Panc1 (cell line): ENCODE data around the gene PKD1L1. TPM values are rescaled to one million over a fixed set of nuclear protein-coding genes. Genes with fewer than 3 reads are reported as not detected.
A peak's percentile ranks its signal among the peaks of the same experiment; 100 is the strongest.

Experiments
- ATAC-seq: fragments of 200-7000 bp; cut with Tn5 transposase; 2 replicates; pipeline ENCODE4 v1.9.1; 2020; ENCODE audit warnings: mild to moderate bottlenecking, moderate library complexity
- Bru-seq: library from RNA; stranded (reverse); fragments of 400-500 nt; gene quantifications from one replicate; lab custom pipeline; 2021; lab: Mats Ljungman, UMichigan
- BruChase-seq, 2 experiments: library from RNA; stranded (reverse); fragments of 400-500 nt; gene quantifications; one replicate each; lab custom pipeline; 2021; lab: Mats Ljungman, UMichigan
- BruUV-seq: library from RNA; stranded (reverse); fragments of 400-500 nt; replicated peaks from 2 replicates; lab custom pipeline; 2021; lab: Mats Ljungman, UMichigan
- CTCF ChIA-PET: fragments of 300-600 bp; sonication (Branson Sonifier 250); formaldehyde crosslinking; loops from one replicate; lab custom pipeline; 2022; ENCODE audit warnings: antibody characterized with exemption; lab: Charles Lee
- POLR2A ChIA-PET: fragments of 300-600 bp; sonication (Branson Sonifier 250); formaldehyde crosslinking; loops from one replicate; lab custom pipeline; 2022; ENCODE audit warnings: antibody characterized with exemption; lab: Charles Lee
- DNase-seq: peaks from one replicate; pipeline ENCODE4 v3.0.0-alpha.2; 2010; ENCODE audit warnings: low read depth, low spot score
- H3K27ac ChIP-seq: 2 replicates; pipeline ENCODE4 v1.5.1; 2011; ENCODE audit warnings: mild to moderate bottlenecking, low read length, inconsistent platforms
- H3K27me3 ChIP-seq: fragments of 200-500 bp; sonication (Bioruptor generic); 2 replicates; pipeline ENCODE4 v1.6.0; 2014; ENCODE audit warnings: low read length, inconsistent platforms; ENCODE audit not compliant: control insufficient read depth, insufficient read depth
- H3K36me3 ChIP-seq: fragments of 200-500 bp; sonication (Bioruptor generic); 2 replicates; pipeline ENCODE4 v1.5.1; 2014; ENCODE audit warnings: inconsistent platforms, mild to moderate bottlenecking, low read length, moderate library complexity; ENCODE audit not compliant: control insufficient read depth, insufficient read depth
- H3K4me1 ChIP-seq: 2 replicates; pipeline ENCODE4 v1.5.1; 2011; ENCODE audit warnings: inconsistent platforms, mild to moderate bottlenecking, low read length, moderate library complexity; ENCODE audit not compliant: control insufficient read depth, insufficient read depth
- H3K4me3 ChIP-seq, 2 experiments: 2 replicates each; pipeline ENCODE4 v1.5.1; 2011 to 2012; ENCODE audit warnings: low read depth in 2 of 2, low read length in 2 of 2, mild to moderate bottlenecking in 2 of 2, inconsistent platforms in 1 of 2, moderate library complexity in 1 of 2
- H3K9me3 ChIP-seq: fragments of 200-500 bp; sonication (Bioruptor generic); 2 replicates; pipeline ENCODE4 v1.5.1; 2014; ENCODE audit warnings: low read depth, mild to moderate bottlenecking, inconsistent platforms, low read length, moderate library complexity; ENCODE audit not compliant: control insufficient read depth, insufficient read depth
- CTCF ChIP-seq: fragments of 450-650 bp; IDR thresholded peaks from 2 replicates; pipeline ENCODE4 v1.5.1; 2017; ENCODE audit warnings: mild to moderate bottlenecking
- POLR2AphosphoS5 ChIP-seq: IDR thresholded peaks from 2 replicates; pipeline ENCODE4 v1.6.1; 2012; ENCODE audit warnings: mild to moderate bottlenecking, low read depth, low read length, moderate library complexity
- REST ChIP-seq, 2 experiments: IDR thresholded peaks; 2 replicates each; pipeline ENCODE4 v1.6.1; 2011 to 2012; ENCODE audit warnings: low read depth in 2 of 2, control low read depth in 1 of 2, low read length in 1 of 2, mild to moderate bottlenecking in 1 of 2, moderate library complexity in 1 of 2; ENCODE audit not compliant: insufficient read depth in 1 of 2
- SIN3A ChIP-seq: IDR thresholded peaks from 2 replicates; pipeline ENCODE4 v1.6.1; 2012; ENCODE audit warnings: low read depth, mild to moderate bottlenecking, low read length, moderate library complexity, borderline replicate concordance; ENCODE audit not compliant: insufficient read depth
- TCF7L2 ChIP-seq: IDR thresholded peaks from 2 replicates; pipeline ENCODE4 v1.6.1; 2011; ENCODE audit warnings: mild to moderate bottlenecking, low read depth, low read length, inconsistent platforms
- in situ Hi-C: cut with HindIII; loops from 2 replicates; pipeline ENCODE4 v1.10.0; 2016; ENCODE audit warnings: low sequenced_read_pairs, low pct_unique_long_range_greater_than_20kb
- intact Hi-C: fragments of 100-400 bp; cut with micrococcal nuclease; formaldehyde crosslinking; loops from one replicate; pipeline ENCODE4 v1.10.0; 2022; ENCODE audit not compliant: unreplicated experiment
- long read RNA-seq: library from polyadenylated mRNA; unstranded; transcript quantifications from one replicate; pipeline ENCODE4 v2.0.0, GENCODE V29; 2021; ENCODE audit not compliant: unreplicated experiment
- polyA plus RNA-seq: library from polyadenylated mRNA; unstranded; fragments of >200 nt; gene quantifications from one replicate; pipeline ENCODE4 v1.2.1, GENCODE V29; 2012; ENCODE audit warnings: missing spikeins; ENCODE audit not compliant: insufficient read length
- total RNA-seq: library from RNA; stranded (reverse); gene quantifications from one replicate; pipeline ENCODE4 v1.2.1, GENCODE V29; 2021; ENCODE audit not compliant: unreplicated experiment

PKD1L1 gene
- total RNA-seq (2.2 TPM), Bru-seq, nascent RNA (percentile 32 among the genes with signal in this experiment), BruChase-seq, experiment 1, labeled RNA remaining after a 2-hour chase (percentile 33 among the genes with signal in this experiment), BruChase-seq, experiment 2, labeled RNA remaining after a 6-hour chase (percentile 31 among the genes with signal in this experiment)
- polyA plus RNA-seq: 2.5 TPM
- long read RNA-seq, partial matches to known transcripts: 0 of 4 reads
- long read RNA-seq, other reads (novel, unspliced or antisense): 3 of 4 reads

- POLR2A ChIA-PET: no interaction called here
- intact Hi-C loops (loop anchor here (5.0 kb wide), 1 partner anchor 681 kb away; no protein-coding TSS in a partner anchor), in situ Hi-C loops (no loop called here)
- H3K4me1 ChIP-seq: peaks cover 24% of the 10 kb centered on the region
- no peak within 1 kb of the TSS for H3K4me3 ChIP-seq
- CTCF ChIA-PET: no interaction called here
- no peak for TF ChIP-seq REST (IDR thresholded peaks at IDR 0.05; ENCODE audit: insufficient read depth in 1 of 2, low read depth in 2 of 2, low read length in 1 of 2)
- no peak for TF ChIP-seq TCF7L2
- TF ChIP-seq CTCF: no peak
- TF ChIP-seq POLR2AphosphoS5: no peak
- no peak for TF ChIP-seq SIN3A
- H3K27me3 ChIP-seq: no peaks in the 10 kb centered on the region
- H3K27ac ChIP-seq: peak within 1 kb of the TSS; percentile 5; the same call in 1 of the 2 replicates
- H3K36me3 ChIP-seq: no peaks in the 10 kb centered on the region
- BruUV-seq: no TSS peak
- no peak for ATAC-seq
- no peaks in the 10 kb centered on the region for H3K9me3 ChIP-seq
- DNase-seq: no peak
Measured at GRCh38 chr7:47948141-47948790, at the start of gene PKD1L1. TSS of gene PKD1L1 (minus strand) at chr7:47948466. CDS start at chr7:47948440, 26 bp downstream.

- intact Hi-C loops: loop anchor here (5.0 kb wide), 2 partner anchors 95 to 160 kb away; partner anchors contain the start of gene UPP1
- H3K4me3 ChIP-seq: peak overlapping the region; percentile 44 to 56
- H3K27me3 ChIP-seq: no peaks in the 10 kb centered on the region
- DNase-seq: no peak
- H3K27ac ChIP-seq: peak overlapping the region; percentile 96
- TF ChIP-seq CTCF: no peak
- no peak for TF ChIP-seq POLR2AphosphoS5
- no peak for TF ChIP-seq SIN3A
- no peak for TF ChIP-seq REST (IDR thresholded peaks at IDR 0.05; ENCODE audit: insufficient read depth in 1 of 2, low read depth in 2 of 2, low read length in 1 of 2)
- TF ChIP-seq TCF7L2: no peak
- H3K36me3 ChIP-seq: no peaks in the 10 kb centered on the region
- no peak for ATAC-seq
- ChIA-PET POLR2A (no interaction called here), CTCF (interaction anchor here (0.7 to 2.2 kb wide), 5 partner anchors 23 to 162 kb away, joined by 3 to 22 read pairs (median 5); no protein-coding TSS in a partner anchor)
- H3K4me1 ChIP-seq: peaks cover 22% of the 10 kb centered on the region
- no TSS peak for BruUV-seq
- no peaks in the 10 kb centered on the region for H3K9me3 ChIP-seq
- in situ Hi-C loops: loop anchor here (10.0 kb wide), 1 partner anchor 82 kb away; no protein-coding TSS in a partner anchor
Measured at GRCh38 chr7:47992446-47992845, 44.2 kb upstream of the PKD1L1 start.
